DLD1 (cell line): Measurements from ENCODE around the gene HUS1.
"Not testable (repeated sequence)": the region's sequence is repeated elsewhere in the genome, so short reads cannot be mapped to it uniquely, and the experiment has no call there.

ENCODE experiments used
- in situ Hi-C: cut with HindIII; loops from 2 replicates; pipeline ENCODE4 v1.10.0; 2017; ENCODE audit warnings: low sequenced_read_pairs

The HUS1 gene

DNA sequence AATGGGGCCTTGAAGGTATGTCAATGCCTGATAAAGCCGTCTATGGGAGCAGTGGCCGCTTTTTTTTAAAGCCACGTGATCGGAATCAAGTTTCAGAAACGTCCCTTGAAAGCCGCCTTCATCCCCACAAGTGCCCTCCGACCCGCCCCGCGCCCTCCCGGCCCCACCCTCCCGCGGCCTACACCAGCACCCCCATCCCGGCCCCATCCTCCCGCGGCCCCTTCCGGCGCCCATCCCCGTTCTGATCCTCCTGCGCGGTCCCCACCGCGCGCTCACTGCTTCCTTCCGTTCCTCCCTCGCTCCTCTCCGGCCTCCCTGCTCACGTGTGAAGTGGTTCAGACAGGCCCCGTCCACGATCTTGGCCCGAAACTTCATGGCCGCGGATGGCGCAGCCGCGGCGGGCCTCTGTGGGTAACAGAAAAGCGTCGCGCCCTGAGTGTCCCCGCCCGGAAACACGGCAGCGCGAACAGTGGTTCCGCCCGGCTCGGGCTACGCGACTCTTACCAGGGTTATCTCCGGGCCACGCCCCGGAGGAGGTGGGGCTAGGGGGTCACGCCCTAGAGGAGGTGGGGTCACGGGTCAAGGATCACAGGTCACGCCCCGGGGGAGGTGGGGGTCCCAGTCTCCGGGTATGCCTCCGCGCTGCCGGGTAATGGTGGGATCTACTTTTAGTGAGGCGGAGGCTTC, at the start of gene HUS1:
Gene HUS1 (minus strand): TSS at position 471 of the 687 bp plus-strand sequence. CDS start 96 bp downstream, at position 375.
- in situ Hi-C loops, result loop anchor here (25.0 kb wide), 1 partner anchor 108 kb away; the partner anchor contains the start of gene UPP1

DNA sequence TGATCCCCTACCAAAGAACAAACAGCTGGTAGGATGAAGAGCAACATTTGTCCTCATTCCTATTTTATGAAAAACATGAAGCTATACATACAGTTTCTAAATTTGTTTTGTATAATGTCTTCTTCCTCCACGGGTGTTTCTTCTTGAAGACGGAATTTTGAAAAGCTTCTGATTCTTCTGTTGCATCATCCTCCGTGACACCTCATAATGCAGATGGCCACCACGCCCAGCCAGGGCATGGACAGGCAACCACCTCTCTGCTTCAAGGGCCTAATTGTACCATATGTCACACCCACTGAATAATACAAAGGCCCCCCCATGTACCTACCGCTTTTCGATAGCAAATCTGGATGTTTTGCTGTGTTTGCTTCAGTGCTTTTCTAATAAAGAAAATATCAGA, 49.5 kb upstream of the HUS1 start, which contains the start of gene SUN3:
Gene SUN3 (minus strand): TSS at position 170 of the 400 bp plus-strand sequence. CDS start 169 bp downstream, at position 1.
- in situ Hi-C loops, result no loop called here

DNA sequence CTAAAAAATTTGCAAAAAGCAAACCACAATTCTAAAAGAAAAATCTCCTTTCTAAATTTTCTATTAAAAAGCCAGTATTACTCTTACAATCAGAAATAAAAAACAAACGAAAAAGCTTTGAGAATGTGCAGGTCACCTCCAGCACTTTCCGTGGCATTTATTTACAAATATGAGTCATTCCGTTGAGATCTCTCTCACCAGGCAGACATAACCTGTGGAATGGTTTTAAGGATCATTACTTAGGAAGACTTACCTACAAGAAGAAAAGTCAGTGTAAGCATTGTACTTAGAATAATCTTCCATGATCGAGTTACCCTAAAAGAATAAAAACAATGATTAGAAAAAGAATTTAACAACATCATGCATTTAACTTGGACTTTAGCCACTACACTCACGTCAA, 46.2 kb upstream of the HUS1 start:
- in situ Hi-C loops, result no loop called here

DNA sequence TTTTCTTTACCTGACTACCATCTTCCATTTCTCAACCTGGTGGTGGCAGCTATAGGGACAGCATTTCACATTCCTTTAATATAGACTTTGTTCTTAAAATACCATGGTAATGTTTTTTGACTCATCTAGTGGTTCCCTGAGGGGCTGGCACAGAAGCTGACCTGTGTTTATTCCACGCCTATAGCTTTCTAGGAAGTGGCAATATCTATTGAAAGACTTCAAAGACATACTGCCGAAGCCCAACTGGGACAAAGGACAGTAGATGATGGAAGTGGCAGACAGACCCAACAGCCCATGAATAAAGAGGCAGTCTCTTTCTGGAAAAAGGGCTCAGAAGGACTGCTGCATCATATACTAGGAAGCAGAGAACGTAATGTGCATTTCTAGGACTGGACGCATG, 38.3 kb upstream of the HUS1 start:
- in situ Hi-C loops, result no loop called here

DNA sequence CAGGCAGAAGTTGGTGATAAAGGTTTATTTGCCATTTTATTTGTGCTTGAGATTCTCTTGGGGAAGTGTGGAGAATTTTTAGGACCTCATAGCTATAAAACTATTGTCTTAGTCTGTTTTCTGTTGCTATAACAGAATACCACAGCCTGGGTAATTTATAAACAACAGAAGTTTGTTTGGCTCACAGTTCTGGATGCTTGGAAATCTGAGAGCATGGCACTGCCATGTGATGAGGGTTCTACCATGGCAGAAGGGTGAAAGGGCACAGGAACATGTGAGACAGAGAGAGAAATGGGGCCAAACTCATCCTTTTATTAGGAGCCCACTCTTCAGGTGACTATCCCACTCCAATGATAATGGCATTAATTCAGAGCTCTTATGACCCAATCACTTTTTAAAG, 37.2 kb upstream of the HUS1 start:
- in situ Hi-C loops, result no loop called here

DNA sequence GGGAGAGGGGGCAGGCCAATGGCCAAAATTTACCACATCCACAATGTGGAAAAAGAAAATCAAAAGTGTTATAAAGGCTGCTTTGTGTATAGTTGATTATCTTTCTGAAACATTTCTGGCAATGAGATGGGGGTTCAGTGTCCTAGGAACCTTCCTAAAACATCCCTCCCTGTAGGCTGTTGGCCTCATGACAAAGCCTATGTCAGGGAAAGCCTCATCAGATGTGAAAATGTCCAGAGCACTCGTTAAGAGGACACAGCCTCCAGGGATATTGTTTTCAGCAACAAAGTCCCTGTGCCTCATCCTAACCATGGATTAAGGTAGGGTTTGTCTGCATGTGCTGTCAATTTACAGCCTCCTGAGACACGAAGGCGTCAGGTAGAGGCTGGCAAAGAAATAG, 32.5 kb upstream of the HUS1 start:
- in situ Hi-C loops, result no loop called here

DNA sequence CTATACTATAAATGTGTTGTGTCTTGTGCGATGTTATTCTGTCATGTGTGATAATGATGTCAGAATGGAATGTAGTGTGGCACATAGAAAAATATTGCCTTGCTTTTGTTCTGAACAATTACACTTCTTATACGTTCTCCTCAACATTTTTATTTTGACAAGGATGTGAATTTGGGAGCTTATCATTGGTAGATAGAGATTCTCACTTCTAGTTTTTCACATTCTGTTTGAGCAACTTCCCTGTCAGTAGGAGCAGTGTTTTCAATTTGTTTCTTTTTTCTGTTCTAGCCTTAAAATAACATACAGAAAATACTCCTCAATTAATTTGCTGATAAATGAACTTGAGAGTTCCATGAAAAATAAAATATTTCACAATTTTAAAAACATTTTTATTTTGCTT, 31.9 kb upstream of the HUS1 start:
- in situ Hi-C loops, result no loop called here

DNA sequence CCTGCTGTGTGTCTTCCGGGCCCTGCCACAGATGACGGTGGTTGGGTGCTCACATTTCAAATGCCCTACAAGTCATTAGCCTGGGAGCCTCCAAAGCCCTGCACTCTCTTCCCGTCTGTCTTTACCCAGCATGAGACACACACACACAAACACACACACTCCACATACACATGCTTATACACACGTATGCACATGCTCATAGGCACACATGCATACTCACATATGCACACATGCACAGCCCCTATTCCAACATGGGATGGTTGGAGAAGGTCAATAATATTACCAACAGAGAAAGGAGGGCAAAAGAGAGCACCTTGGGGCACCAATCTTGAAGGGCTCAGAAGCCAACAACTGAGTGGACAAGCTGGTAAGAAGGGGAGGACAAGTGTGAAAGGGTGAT, 30.5 kb upstream of the HUS1 start:
- in situ Hi-C loops, result no loop called here

DNA sequence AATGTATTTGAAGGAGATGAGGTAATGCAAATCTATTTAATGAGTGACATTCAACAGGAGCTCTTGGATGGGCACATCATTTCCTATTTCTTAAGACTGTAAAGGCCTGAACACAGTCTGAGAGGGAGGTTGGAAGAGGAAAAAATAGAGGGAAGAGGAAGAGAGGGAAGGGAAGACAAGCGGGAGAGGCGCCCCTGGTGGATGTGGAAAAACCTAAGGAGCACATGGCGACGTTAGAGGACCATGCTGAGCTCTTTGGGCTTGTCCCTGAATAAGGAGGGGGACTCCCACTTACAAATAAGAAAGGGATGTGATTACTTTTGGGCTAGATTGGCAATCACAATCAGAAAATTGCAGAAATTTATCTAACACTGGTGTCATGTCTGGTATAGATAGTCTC, 29.8 kb upstream of the HUS1 start:
- in situ Hi-C loops, result no loop called here

DNA sequence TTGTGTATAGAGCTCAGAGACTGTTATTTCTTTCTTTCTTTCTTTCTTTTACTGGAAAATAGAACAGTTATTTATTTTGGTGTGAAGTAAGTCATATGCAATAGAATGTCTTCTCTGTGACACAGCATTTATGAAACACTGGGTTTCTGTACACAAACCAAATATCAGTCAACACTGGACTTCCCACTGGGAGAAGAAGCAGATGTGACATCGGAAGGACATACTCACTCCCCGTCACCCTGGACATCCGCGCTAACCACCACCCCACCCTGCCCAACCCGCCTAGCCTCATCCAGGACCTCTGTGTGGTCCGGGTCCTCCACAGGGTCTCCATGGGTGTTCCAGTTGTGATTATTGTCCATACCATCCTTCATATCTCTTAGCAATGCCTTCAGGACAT, 27.5 kb upstream of the HUS1 start:
- in situ Hi-C loops, result no loop called here

DNA sequence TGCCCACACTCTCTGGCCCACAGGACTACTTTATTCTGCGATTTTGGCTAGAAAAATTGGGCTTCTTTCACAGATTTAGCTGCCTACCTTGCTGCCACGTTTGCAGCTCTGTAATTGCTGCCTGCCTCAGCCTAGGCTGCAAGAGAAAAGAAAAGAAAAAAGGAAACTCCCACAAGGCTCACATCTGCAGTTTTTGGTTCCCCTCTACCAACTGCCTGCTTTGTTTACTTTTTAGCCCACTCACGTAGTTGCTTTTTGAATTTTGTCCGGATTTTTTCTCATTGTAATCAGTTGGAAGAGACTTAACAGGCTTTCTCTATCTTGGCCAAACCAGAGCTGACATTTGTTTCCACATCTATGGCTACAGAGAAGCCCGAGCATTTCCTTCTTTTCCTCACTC, 25.2 kb upstream of the HUS1 start:
- in situ Hi-C loops, result no loop called here

DNA sequence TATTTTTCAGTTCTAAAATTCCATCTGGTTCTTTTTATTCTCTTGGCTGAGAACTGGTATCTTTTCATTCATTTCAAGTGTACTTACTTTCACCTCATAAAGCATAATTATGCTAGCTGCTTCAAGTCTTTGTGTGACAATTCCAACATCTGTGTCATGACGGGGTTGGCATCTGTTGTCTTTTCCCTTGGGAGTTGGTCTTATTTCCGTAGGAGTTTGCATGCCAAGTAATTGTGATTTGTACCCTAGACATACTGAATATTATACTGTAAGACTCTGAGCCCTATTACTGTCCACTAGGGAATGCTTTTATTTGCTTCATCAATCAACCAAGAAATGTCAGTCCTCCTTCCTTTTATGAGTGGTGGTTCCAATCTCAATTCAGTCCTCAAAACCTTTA, 24.6 kb upstream of the HUS1 start:
- in situ Hi-C loops, result no loop called here

DNA sequence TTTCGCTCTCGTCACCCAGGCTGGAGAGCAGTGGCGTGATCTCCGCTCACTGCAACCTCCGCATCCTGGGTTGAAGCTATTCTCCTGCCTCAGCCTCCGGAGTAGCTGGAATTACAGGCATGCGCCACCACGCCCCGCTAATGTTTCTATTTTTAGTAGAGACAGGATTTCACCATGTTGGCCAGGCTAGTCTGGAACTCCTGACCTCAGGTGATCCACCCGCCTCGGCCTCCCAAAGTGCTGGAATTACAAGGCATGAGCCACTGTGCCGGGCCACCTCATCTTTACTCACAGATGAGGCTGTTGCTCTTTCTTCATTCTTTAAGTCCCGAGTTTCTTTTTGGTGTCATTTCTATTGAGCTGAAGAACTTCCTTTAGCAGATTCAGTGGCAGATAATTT, 20.7 kb upstream of the HUS1 start:
- in situ Hi-C loops, result not testable (repeated sequence)

DNA sequence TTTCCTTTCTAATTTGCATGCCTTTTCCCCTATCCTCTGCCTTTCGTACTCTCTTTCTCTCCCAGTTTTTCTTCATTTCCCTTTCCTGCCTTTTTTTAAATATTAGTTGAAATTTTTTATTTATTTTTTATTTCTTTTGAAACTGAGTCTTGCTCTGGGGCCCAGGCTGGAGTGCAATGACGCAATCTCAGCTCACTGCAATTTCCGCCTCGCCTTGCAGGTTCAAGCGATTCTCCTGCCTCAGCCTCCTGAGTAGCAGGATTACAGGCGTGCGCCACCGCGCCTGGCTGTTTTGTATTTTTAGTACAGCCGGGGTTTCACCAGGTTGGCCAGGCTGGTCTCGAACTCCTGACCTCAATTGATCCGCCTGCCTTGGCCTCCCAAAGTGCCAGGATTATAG, 20.0 kb upstream of the HUS1 start:
- in situ Hi-C loops, result loop anchor here (25.0 kb wide), 1 partner anchor 88 kb away; the partner anchor contains the start of gene UPP1

DNA sequence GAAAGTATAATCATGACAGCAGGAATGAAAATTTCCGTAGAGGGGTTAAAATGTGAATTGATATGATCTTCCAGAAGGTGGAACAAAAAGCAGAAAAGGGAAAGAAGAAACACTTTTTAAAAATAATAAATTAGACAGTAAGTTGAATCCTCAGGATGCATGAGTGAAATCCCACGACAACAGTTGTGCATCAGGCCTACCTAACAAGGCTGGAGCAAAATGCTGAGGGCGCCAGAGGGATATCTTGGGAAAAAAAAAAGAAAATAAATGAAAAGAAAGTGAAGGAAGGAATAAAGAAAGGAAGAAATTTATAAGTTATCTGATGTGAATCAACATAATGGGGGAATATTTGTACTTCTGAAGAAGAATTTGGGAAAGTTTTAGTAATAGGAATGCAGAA, 13.0 kb upstream of the HUS1 start:
- in situ Hi-C loops, result loop anchor here (25.0 kb wide), 1 partner anchor 95 kb away; the partner anchor contains the start of gene UPP1

DNA sequence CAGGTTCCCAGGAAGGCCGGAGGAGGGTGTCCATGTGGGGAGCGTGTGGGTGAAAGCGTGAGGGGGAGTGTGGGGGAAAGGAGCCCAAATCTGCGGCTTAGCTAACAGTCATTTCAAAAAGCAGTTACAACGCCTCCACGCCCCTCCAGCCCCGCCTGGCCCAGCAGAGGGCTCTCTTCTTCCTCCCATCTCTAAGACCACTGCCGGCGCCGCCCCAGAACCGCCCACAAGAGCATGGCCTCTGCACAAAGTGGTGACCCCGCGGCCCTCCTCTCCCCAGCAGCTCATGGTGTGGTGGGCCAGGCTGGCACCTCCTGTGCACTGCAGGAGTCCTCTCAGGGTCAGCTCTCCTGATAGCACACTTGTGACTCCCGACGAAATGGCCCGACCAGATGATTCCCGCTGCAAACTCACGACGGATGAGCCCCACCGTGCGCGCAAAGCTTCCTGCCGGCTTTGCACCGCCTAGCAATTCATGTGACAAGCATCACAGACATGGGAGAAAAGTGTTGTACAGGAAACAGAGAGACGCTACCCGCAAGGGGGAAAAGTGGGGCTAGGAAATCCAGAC, 12.4 kb upstream of the HUS1 start:
- in situ Hi-C loops, result loop anchor here (25.0 kb wide), 1 partner anchor 95 kb away; the partner anchor contains the start of gene UPP1

DNA sequence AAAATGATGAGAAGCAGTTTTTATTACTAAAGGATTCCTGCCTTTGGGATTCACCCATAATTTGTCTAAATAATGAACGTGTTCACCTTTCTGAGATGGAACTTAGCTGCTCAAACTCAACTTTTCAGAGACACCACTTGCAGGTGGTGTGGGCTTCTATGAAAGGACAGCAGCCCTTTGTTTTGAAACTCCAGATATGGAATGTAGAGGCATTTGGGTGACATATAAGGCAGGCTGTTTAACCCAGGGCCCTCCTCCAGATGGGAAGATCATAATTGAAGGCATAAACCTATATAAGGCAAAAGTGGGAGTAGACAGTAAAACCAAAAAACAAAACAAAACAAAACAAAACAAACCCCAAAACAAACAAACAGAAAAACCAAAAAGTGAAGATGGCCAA, 11.9 kb upstream of the HUS1 start:
- in situ Hi-C loops, result loop anchor here (25.0 kb wide), 1 partner anchor 96 kb away; the partner anchor contains the start of gene UPP1

DNA sequence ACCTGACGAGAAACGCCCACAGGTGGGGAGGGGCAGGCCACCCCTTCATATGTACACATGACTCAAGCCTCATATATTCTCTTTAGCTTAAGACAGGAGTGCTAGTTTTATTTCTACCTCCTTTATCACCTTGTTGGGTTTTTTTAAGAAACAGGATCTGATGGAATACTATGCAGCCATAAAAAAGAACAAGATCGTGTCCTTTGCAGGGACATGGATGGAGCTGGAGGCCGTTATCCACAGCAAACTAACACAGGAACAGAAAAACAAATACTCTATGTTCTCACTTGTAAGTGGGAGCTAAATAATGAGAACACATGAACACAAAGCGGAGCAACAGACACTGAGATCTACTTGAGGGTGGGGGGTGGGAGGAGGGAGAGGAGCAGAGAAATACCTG, 11.2 kb upstream of the HUS1 start:
- in situ Hi-C loops, result loop anchor here (25.0 kb wide), 1 partner anchor 97 kb away; the partner anchor contains the start of gene UPP1

DNA sequence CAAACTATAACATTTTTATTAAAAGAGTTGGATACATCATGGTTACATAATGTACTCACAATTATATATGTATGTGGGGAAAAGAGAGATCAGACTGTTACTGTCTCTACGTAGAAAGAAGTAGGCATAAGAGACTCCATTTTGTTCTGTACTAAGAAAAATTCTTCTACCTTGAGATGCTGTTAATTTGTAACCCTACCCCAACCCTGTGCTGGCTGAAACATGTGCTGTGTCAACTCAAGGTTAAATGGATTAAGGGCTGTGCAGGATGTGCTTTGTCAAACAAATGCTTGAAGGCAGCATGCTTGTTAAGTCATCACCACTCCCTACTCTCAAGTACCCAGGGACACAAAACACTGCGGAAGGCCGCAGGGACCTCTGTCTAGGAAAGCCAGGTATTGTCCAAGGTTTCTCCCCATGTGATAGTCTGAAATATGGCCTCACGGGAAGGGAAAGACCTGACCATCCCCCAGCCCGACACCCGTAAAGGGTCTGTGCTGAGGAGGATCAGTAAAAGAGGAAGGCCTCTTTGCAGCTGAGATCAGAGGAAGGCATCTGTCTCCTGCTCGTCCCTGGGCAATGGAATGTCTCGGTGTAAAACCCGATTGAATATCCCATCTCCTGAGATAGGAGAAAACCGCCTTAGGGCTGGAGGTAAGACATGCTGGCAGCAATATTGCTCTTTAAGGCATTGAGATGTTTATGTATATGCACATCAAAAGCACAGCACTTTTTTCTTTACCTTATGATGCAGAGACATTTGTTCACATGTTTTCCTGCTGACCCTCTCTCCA, 10.4 kb upstream of the HUS1 start:
- in situ Hi-C loops, result loop anchor here (25.0 kb wide), 1 partner anchor 97 kb away; the partner anchor contains the start of gene UPP1

DNA sequence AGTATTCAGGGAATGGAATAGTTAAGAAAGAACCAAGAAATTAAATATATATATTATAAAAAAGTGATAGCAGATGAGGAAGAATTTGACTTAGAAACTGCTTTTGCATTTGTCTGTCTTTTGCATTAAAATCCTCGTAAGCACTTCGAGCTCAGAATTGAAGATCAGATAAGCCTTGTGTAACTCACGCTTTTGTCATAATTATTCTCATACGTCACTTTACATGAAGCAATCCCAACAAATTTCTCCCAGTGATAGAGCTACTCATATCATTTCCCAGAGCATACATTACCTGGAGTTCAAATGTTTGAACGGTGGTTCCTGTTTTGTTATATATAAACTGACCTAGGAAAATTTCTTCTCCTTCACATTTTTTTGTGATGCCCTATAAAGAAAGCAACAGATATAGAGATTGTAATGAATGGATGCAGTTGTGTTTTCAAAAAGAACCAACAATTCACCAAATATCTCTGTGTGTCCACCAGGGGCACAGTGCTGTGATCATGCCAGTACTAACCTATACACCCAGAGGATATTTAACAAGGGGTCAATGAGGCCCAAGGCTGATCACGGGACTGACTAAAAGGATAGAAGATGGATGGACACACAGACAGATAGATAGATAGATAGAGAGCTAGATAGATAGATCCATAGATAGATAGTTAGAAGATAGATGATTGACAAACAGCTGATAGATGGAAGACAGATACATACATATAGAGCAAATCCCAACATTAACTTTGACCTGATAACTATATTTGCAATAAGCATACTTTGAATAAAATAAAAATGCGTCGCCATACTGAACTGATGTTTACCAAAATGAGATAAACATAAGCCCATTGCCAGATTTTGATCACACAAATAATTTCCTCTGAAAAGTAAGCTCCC, 9.3 kb upstream of the HUS1 start:
- in situ Hi-C loops, result loop anchor here (25.0 kb wide), 1 partner anchor 99 kb away; the partner anchor contains the start of gene UPP1
